GM12872 (cell line): Measurements from ENCODE around the gene CERS2.

Experiments
- TF ChIP-seq, protein P1 (sequence below): IDR thresholded peaks from 3 replicates; pipeline ENCODE4 v1.5.1; 2011; ENCODE audit warnings: low read depth, mild to moderate bottlenecking, low read length, moderate library complexity; ENCODE audit not compliant: insufficient read depth

Gene CERS2

DNA sequence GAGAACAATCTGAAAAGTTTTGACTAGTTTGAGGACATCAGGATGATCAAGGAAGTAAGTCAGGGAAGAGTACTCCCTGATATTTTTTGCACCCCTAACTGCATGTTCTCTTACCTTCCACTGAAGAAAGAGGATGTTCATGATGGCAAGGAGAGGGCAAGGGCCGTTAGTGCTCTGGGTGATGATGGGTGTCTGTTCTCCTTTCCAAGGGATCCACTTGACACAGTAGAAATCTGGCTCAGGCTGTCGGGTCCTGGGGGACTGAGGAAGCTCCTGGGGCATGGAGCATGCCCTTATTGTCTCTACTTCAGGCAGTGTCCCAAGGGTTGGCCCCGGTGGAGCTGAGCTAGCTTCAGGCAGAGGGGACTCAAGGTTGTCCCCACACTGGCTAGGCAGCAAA is 27.4 kb upstream of the CERS2 start:
- TF ChIP-seq, protein P1, sequence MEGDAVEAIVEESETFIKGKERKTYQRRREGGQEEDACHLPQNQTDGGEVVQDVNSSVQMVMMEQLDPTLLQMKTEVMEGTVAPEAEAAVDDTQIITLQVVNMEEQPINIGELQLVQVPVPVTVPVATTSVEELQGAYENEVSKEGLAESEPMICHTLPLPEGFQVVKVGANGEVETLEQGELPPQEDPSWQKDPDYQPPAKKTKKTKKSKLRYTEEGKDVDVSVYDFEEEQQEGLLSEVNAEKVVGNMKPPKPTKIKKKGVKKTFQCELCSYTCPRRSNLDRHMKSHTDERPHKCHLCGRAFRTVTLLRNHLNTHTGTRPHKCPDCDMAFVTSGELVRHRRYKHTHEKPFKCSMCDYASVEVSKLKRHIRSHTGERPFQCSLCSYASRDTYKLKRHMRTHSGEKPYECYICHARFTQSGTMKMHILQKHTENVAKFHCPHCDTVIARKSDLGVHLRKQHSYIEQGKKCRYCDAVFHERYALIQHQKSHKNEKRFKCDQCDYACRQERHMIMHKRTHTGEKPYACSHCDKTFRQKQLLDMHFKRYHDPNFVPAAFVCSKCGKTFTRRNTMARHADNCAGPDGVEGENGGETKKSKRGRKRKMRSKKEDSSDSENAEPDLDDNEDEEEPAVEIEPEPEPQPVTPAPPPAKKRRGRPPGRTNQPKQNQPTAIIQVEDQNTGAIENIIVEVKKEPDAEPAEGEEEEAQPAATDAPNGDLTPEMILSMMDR, result no peak

GRCh38 chr1:151001602-151002001 is 27.0 kb upstream of the CERS2 start:
- TF ChIP-seq, protein P1, result no peak

DNA sequence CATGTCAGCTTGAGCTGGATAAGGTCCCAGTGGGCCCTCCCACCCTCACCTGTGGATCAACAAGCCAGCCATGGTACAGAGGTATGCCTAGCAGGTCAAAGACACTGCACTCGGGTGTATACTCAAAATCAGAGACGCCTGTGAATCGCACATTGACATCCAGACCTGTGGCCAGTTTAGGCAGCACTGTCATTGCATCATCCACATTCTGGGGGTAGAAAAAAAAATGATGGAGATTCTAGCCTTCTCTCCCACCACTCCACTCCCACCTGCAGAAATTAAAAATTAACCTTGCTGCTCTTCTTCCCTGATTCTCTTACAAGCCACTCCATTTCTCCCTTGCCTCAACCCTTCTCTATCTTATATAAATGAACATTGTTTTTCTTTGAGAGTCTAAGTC is 25.8 kb upstream of the CERS2 start:
- TF ChIP-seq, protein P1, result no peak

DNA sequence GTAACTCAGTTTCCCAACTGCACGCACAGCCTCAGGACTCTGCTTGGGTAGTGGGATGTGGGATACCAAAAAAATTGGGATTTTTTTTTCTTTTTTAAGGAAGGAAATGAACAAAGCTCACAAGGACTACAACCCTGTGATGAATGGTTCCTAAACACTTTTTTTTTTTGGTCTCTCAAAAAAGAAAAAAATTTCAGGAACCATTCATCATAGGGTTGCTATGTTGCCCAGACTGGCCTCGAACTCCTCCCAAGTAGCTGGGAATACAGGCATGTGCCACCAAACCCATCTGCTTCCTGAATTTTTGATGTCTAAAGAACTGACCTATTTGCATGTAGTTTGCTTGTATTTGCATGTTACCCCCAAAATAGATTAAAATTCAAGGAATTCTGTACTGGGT is 25.3 kb upstream of the CERS2 start:
- TF ChIP-seq, protein P1, result no peak

GRCh38 chr1:150999051-150999674 is 24.5 kb upstream of the CERS2 start:
- TF ChIP-seq, protein P1, result no peak

DNA sequence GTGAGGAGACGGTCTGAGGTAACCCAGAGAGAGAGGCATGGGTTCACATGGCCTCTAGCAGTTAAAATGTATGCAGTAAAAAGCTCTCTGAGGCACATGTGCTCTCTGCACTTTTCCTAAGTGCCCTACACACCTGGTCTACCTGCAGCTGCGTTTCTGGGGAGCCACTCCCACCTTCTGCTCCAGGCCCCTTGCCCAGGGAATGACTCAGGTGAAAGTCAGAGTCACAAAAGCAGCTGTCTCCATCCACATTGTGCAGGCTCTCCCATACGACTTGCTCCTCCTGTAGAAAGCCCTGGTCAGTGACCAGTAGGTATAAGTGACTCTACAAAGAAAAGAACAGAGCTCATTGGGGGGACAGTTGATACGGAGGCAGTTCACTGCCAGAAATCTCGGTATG is 23.3 kb upstream of the CERS2 start:
- TF ChIP-seq, protein P1, result no peak

GRCh38 chr1:150997126-150997872 is 22.7 kb upstream of the CERS2 start:
- TF ChIP-seq, protein P1, result no peak
